C4-2B (cell line): Measurements from ENCODE around the gene GPRIN1.

Experiments
- CTCF ChIP-seq: fragments of 450-650 bp; conservative IDR thresholded peaks from 2 replicates; pipeline ENCODE4 v1.5.1; 2017; ENCODE audit warnings: mild to moderate bottlenecking
- ZFX ChIP-seq: fragments of 450-650 bp; IDR thresholded peaks from 2 replicates; pipeline ENCODE4 v1.6.1; 2017

DNA sequence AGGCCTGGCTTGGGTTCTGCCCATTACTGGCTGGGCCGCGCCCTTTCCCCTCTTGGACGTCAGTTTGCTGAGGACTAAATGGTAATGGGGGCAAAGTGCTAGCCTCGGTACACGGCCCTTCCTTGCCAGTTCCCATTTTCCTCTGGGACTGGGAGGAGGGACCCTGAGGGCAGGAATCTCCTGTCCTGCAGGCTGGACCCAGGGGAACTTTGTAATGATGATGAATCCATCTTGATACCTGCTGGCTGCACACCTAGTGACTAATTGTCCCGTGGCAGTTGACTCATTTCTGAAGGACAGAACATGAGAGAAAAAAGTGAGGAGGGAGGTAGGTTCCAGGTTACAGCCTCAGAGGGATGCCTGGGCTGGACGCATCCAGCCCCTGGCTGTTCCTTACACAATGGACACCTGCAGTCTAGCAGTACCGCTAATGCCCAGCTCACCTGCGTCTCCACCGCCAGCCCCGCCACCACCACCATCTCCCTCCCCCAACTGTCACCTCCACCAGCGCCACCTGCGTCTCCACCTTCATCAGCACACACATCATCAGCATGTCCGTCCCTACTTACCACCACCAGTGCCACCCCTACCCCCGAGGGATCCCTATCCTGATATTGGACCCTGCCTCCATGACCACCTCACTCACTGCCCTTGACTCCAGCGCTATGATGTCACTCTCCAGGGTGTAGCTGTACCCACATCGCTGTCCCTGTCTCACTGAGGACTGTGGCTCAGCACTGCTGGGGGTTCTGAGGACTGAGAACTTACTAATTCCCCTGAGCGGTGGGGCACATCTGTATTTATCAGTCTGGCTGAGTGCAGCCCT, 56.5 kb downstream of the GPRIN1 start:
- TF ChIP-seq ZFX: no peak
- no peak for TF ChIP-seq CTCF
